DND-41 (cell line): ENCODE measurements around the gene GRAMD4.

Experiments
- EZH2 ChIP-seq: IDR thresholded peaks from 3 replicates; pipeline ENCODE4 v1.6.1; 2012; ENCODE audit warnings: borderline replicate concordance, low read depth, mild to moderate bottlenecking, moderate library complexity, low read length, inconsistent platforms; ENCODE audit not compliant: severe bottlenecking
- TF ChIP-seq, protein P1 (sequence below): IDR thresholded peaks from 2 replicates; pipeline ENCODE4 v1.5.1; 2012; ENCODE audit warnings: borderline replicate concordance, low read length, moderate library complexity, mild to moderate bottlenecking; ENCODE audit not compliant: poor library complexity, severe bottlenecking; ENCODE audit errors: extremely low read depth

GRCh38 chr22:46721501-46722085 is 101.4 kb downstream of the GRAMD4 start:
- TF ChIP-seq, protein P1, sequence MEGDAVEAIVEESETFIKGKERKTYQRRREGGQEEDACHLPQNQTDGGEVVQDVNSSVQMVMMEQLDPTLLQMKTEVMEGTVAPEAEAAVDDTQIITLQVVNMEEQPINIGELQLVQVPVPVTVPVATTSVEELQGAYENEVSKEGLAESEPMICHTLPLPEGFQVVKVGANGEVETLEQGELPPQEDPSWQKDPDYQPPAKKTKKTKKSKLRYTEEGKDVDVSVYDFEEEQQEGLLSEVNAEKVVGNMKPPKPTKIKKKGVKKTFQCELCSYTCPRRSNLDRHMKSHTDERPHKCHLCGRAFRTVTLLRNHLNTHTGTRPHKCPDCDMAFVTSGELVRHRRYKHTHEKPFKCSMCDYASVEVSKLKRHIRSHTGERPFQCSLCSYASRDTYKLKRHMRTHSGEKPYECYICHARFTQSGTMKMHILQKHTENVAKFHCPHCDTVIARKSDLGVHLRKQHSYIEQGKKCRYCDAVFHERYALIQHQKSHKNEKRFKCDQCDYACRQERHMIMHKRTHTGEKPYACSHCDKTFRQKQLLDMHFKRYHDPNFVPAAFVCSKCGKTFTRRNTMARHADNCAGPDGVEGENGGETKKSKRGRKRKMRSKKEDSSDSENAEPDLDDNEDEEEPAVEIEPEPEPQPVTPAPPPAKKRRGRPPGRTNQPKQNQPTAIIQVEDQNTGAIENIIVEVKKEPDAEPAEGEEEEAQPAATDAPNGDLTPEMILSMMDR: no peak
- no peak for TF ChIP-seq EZH2
